Neural cell (in vitro differentiated cells): ENCODE results near the gene C10orf90.

Experiments
- CTCF ChIP-seq: fragments of 450-650 bp; IDR thresholded peaks from 2 replicates; pipeline ENCODE4 v1.5.1; 2014; ENCODE audit warnings: antibody characterized with exemption, mild to moderate bottlenecking, moderate library complexity; ENCODE audit not compliant: poor library complexity, severe bottlenecking
- EP300 ChIP-seq: fragments of 450-650 bp; conservative IDR thresholded peaks from 2 replicates; pipeline ENCODE4 v1.6.1; 2014; ENCODE audit warnings: antibody characterized with exemption, mild to moderate bottlenecking, moderate library complexity; ENCODE audit not compliant: poor library complexity, severe bottlenecking
- EZH2 ChIP-seq: fragments of 200-600, 300-800 bp; shearing (Covaris generic), sonication (generic); IDR thresholded peaks from 2 replicates; pipeline ENCODE4 v1.6.1; 2014; ENCODE audit warnings: antibody characterized with exemption, low read length, borderline replicate concordance, mild to moderate bottlenecking; ENCODE audit not compliant: insufficient read depth, poor library complexity, severe bottlenecking
- MXI1 ChIP-seq: fragments of 450-650 bp; conservative IDR thresholded peaks from 2 replicates; pipeline ENCODE4 v1.6.1; 2014; ENCODE audit warnings: antibody characterized with exemption, mild to moderate bottlenecking; ENCODE audit not compliant: poor library complexity, severe bottlenecking
- POLR2AphosphoS5 ChIP-seq: IDR thresholded peaks from 2 replicates; pipeline ENCODE4 v1.6.1; 2012
- RAD21 ChIP-seq: fragments of 450-650 bp; conservative IDR thresholded peaks from 2 replicates; pipeline ENCODE4 v1.6.1; 2014; ENCODE audit warnings: antibody characterized with exemption, mild to moderate bottlenecking, moderate library complexity
- TAF1 ChIP-seq: IDR thresholded peaks from 2 replicates; pipeline ENCODE4 v1.6.1; 2012; ENCODE audit warnings: low read depth
- TF ChIP-seq, protein P1 (sequence below): IDR thresholded peaks from 2 replicates; pipeline ENCODE4 v1.6.1; 2012; ENCODE audit warnings: borderline replicate concordance

GRCh38 chr10:126405239-126405775 lies 265.2 kb downstream of the C10orf90 start:
- TF ChIP-seq CTCF = no peak
- TF ChIP-seq POLR2AphosphoS5 = no peak
- TF ChIP-seq EZH2 = no peak
- no peak for TF ChIP-seq RAD21
- TF ChIP-seq EP300 = no peak
- TF ChIP-seq, protein P1, sequence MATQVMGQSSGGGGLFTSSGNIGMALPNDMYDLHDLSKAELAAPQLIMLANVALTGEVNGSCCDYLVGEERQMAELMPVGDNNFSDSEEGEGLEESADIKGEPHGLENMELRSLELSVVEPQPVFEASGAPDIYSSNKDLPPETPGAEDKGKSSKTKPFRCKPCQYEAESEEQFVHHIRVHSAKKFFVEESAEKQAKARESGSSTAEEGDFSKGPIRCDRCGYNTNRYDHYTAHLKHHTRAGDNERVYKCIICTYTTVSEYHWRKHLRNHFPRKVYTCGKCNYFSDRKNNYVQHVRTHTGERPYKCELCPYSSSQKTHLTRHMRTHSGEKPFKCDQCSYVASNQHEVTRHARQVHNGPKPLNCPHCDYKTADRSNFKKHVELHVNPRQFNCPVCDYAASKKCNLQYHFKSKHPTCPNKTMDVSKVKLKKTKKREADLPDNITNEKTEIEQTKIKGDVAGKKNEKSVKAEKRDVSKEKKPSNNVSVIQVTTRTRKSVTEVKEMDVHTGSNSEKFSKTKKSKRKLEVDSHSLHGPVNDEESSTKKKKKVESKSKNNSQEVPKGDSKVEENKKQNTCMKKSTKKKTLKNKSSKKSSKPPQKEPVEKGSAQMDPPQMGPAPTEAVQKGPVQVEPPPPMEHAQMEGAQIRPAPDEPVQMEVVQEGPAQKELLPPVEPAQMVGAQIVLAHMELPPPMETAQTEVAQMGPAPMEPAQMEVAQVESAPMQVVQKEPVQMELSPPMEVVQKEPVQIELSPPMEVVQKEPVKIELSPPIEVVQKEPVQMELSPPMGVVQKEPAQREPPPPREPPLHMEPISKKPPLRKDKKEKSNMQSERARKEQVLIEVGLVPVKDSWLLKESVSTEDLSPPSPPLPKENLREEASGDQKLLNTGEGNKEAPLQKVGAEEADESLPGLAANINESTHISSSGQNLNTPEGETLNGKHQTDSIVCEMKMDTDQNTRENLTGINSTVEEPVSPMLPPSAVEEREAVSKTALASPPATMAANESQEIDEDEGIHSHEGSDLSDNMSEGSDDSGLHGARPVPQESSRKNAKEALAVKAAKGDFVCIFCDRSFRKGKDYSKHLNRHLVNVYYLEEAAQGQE = no peak
- TF ChIP-seq TAF1 = no peak
- TF ChIP-seq MXI1 = no peak
